Muscle layer of colon (tissue), 2 donors: ENCODE results near the gene TESK1.
"Not testable (repeated sequence)": the region's sequence is repeated elsewhere in the genome, so short reads cannot be mapped to it uniquely, and the experiment has no call there.

Experiments
- H3K27ac ChIP-seq: one replicate; pipeline ENCODE4 v1.7.0; 2013; ENCODE audit warnings: low read depth, mild to moderate bottlenecking, low read length, moderate library complexity
- H3K27me3 ChIP-seq, 2 donors: one replicate each; pipeline ENCODE4 v1.7.0; 2013; ENCODE audit warnings: low read length in 2 of 2, mild to moderate bottlenecking in 2 of 2; ENCODE audit not compliant: insufficient read depth in 2 of 2, control insufficient read depth in 1 of 2
- H3K36me3 ChIP-seq: one replicate; pipeline ENCODE4 v1.7.0; 2013; ENCODE audit warnings: mild to moderate bottlenecking, low read length; ENCODE audit not compliant: insufficient read depth
- H3K4me1 ChIP-seq: one replicate; pipeline ENCODE4 v1.7.0; 2013; ENCODE audit warnings: mild to moderate bottlenecking, low read length; ENCODE audit not compliant: insufficient read depth
- H3K4me3 ChIP-seq, 2 donors: one replicate each; pipeline ENCODE4 v1.7.0; 2013; ENCODE audit warnings: low read length in 2 of 2, low read depth in 1 of 2, mild to moderate bottlenecking in 1 of 2, moderate library complexity in 1 of 2
- H3K9ac ChIP-seq: one replicate; pipeline ENCODE4 v1.7.0; 2013; ENCODE audit warnings: low read length
- H3K9me3 ChIP-seq: one replicate; pipeline ENCODE4 v1.7.0; 2013; ENCODE audit warnings: mild to moderate bottlenecking, low read length
- donor health status: abdominal sarcoma.
- donor health status: Adenocarcinoma of cecum.

TESK1 gene

GRCh38 chr9:35618854-35619799 is 14.1 kb downstream of the TESK1 start:
- Histone ChIP-seq H3K27ac (no peak overlapping the region), H3K4me3 (no peak overlapping the region), H3K27me3 (peaks cover 0 to 4% of the 10 kb centered on the region in 2 donors), H3K4me1 (peaks cover 12% of the 10 kb centered on the region), H3K9me3 (no peaks in the 10 kb centered on the region), H3K36me3 (no peaks in the 10 kb centered on the region), H3K9ac (no peak overlapping the region)

GRCh38 chr9:35619800-35620158 is 14.7 kb downstream of the TESK1 start:
- Histone ChIP-seq H3K36me3 (no peaks in the 10 kb centered on the region), H3K27me3 (peaks cover 0 to 4% of the 10 kb centered on the region in 2 donors), H3K4me3 (no peak overlapping the region), H3K9me3 (no peaks in the 10 kb centered on the region), H3K27ac (no peak overlapping the region), H3K4me1 (peaks cover 12% of the 10 kb centered on the region), H3K9ac (no peak overlapping the region)

GRCh38 chr9:35627575-35627974 is 22.5 kb downstream of the TESK1 start:
- Histone ChIP-seq H3K27me3 (no peaks in the 10 kb centered on the region), H3K4me1 (no peaks in the 10 kb centered on the region), H3K9me3 (no peaks in the 10 kb centered on the region), H3K27ac (no peak overlapping the region), H3K9ac (no peak overlapping the region), H3K4me3 (no peak overlapping the region), H3K36me3 (no peaks in the 10 kb centered on the region)

- Histone ChIP-seq H3K4me3 (no peak overlapping the region), H3K27ac (no peak overlapping the region), H3K9me3 (no peaks in the 10 kb centered on the region), H3K9ac (no peak overlapping the region), H3K36me3 (no peaks in the 10 kb centered on the region), H3K4me1 (no peaks in the 10 kb centered on the region), H3K27me3 (no peaks in the 10 kb centered on the region)
These were observed 23.4 kb downstream of the TESK1 start for GRCh38 chr9:35628389-35628991.

GRCh38 chr9:35629597-35629996 is 24.5 kb downstream of the TESK1 start:
- Histone ChIP-seq H3K27ac (no peak overlapping the region), H3K9ac (no peak overlapping the region), H3K9me3 (no peaks in the 10 kb centered on the region), H3K4me1 (no peaks in the 10 kb centered on the region), H3K4me3 (no peak overlapping the region), H3K27me3 (no peaks in the 10 kb centered on the region), H3K36me3 (no peaks in the 10 kb centered on the region)

GRCh38 chr9:35635730-35636129 is 30.7 kb downstream of the TESK1 start:
- Histone ChIP-seq H3K27ac (no peak overlapping the region), H3K36me3 (no peaks in the 10 kb centered on the region), H3K9ac (no peak overlapping the region), H3K4me1 (no peaks in the 10 kb centered on the region), H3K4me3 (no peak overlapping the region), H3K27me3 (no peaks in the 10 kb centered on the region), H3K9me3 (no peaks in the 10 kb centered on the region)

GRCh38 chr9:35636135-35636876 is 31.2 kb downstream of the TESK1 start:
- Histone ChIP-seq H3K4me3 (no peak overlapping the region), H3K36me3 (no peaks in the 10 kb centered on the region), H3K9me3 (no peaks in the 10 kb centered on the region), H3K4me1 (no peaks in the 10 kb centered on the region), H3K27ac (no peak overlapping the region), H3K27me3 (no peaks in the 10 kb centered on the region), H3K9ac (no peak overlapping the region)

- not testable (repeated sequence) for H3K36me3 ChIP-seq, H3K9me3 ChIP-seq, H3K4me3 ChIP-seq, H3K4me1 ChIP-seq, H3K27ac ChIP-seq, H3K9ac ChIP-seq, H3K27me3 ChIP-seq
These were observed 31.8 kb downstream of the TESK1 start for GRCh38 chr9:35636877-35637246.

GRCh38 chr9:35637427-35637955 is 32.4 kb downstream of the TESK1 start:
- not testable (repeated sequence) for H3K27ac ChIP-seq, H3K27me3 ChIP-seq, H3K9ac ChIP-seq, H3K9me3 ChIP-seq, H3K4me1 ChIP-seq, H3K4me3 ChIP-seq, H3K36me3 ChIP-seq

- H3K36me3 ChIP-seq, H3K27ac ChIP-seq, H3K4me1 ChIP-seq, H3K9me3 ChIP-seq, H3K4me3 ChIP-seq, H3K9ac ChIP-seq, H3K27me3 ChIP-seq: not testable (repeated sequence)
These were observed 33.7 kb downstream of the TESK1 start for GRCh38 chr9:35638751-35639150.

GRCh38 chr9:35639225-35639624 is 34.2 kb downstream of the TESK1 start:
- H3K27me3 ChIP-seq, H3K27ac ChIP-seq, H3K9me3 ChIP-seq, H3K36me3 ChIP-seq, H3K4me3 ChIP-seq, H3K4me1 ChIP-seq, H3K9ac ChIP-seq: not testable (repeated sequence)
